GM19397 (cell line): ENCODE measurements around the gene DEK.
A peak's percentile ranks its signal among the peaks of the same experiment; 100 is the strongest.
"Not testable (repeated sequence)": the region's sequence is repeated elsewhere in the genome, so short reads cannot be mapped to it uniquely, and the experiment has no call there.

Experiments
- ATAC-seq: cut with Tn5 transposase; IDR thresholded peaks from one replicate; pipeline ENCODE4 v1.9.1; 2021; ENCODE audit warnings: mild to moderate bottlenecking, moderate library complexity; ENCODE audit not compliant: unreplicated experiment

DEK gene

DNA sequence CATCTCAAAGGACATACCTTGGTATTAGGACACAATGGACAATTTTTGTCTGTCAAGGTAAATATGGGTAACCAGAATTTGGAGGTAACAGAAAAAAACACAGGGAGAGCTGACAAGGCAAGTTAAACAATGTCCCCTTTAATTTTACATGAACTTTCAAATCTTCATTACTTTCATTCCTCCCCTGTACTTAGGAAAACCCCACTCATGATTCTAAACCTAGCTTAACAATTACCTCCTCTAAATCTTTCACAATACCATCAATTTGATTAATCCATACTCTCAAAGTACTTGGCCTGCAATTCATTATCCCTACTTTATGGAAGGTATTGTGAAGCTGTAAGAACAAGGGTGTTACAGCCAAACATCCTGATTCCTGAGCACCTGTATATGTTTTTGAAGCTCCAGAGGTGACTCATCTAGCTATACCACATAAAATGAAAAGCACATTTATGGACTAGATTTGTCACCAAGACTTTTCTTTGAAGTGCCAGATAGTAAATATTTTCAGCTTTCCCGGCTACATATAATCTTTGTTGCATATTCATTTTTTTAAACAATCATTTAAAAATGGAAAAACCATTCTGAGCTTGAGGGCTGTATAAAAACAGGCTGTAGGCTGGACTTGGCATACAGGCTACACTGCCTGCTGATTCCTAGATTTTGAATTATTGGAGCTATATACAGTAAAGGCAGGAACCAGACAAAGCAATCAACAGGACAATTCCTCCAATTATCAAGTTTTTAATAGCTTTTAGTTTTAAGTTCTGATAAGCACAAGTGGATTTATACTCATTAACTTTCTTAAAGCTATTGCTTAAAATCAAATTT, 22.9 kb downstream of the DEK start:
- ATAC-seq: no peak

- ATAC-seq: no peak
These were observed 24.1 kb downstream of the DEK start for GRCh38 chr6:18240230-18240629.

DNA sequence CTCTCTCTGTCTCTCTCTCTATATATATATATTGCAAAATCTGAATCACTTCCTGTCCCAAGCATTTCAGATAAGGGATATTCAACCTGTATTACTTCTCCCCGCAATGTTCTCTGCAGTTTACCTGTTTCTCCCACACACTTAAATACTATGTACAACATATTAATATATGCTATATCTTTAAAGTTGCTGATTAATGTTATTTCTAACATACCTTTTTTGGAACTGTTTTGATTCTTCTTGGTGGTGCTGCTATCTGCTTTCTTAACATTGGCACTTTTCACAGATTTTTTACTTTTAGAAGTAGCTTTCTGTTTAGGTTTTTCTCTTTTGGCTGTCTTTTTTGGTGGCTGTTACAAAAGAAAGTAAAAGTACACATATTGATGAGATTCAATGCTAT, 27.2 kb downstream of the DEK start:
- ATAC-seq: no peak

GRCh38 chr6:18235524-18235923, 28.8 kb downstream of the DEK start:
- no peak for ATAC-seq

DNA sequence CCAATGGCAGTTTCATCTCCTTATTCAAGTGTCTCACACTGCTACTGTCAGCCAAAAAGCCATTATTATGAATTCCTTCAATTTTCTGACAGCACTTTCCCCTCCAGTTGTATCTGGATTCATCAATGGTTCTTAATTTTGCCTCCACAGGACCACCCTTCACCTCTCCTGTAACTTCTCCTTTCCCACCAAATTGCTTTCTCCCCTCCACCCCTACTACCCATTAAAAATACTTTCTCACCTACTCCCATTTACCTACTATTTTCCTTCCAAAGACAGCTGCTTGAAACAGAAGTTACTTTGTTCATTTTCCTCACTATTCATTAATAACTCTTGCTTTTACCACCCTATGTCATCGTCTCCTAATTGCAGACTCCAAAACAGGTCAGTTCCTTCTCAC, 29.8 kb downstream of the DEK start:
- no peak for ATAC-seq

DNA sequence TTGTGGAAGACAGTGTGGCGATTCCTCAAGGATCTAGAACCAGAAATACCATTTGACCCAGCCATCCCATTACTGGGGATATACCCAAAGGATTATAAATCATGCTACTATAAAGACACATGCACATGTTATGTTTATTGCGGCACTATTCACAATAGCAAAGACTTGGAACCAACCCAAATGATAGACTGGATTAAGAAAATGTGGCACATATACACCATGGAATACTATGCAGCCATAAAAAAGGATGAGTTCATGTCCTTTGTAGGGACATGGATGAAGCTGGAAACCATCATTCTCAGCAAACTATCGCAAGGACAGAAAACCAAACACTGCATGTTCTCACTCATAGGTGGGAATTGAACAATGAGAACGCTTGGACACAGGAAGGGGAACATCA, 30.6 kb downstream of the DEK start:
- not testable (repeated sequence) for ATAC-seq

DNA sequence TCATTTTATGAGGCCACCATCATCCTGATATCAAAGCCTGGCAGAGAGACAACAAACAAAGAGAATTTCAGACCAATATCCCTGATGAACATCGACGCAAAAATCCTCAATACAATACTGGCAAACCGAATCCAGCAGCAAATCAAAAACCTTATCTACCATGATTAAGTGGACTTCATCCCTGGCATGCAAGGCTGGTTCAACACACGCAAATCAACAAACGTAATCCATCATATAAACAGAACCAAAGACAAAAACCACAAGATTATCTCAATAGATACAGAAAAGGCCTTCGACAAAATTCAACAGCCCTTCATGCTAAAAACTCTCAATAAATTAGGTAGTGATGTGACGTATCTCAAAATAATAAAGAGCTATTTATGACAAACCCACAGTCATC, 32.5 kb downstream of the DEK start:
- ATAC-seq: not testable (repeated sequence)

GRCh38 chr6:18228590-18228989, 35.7 kb downstream of the DEK start:
- not testable (repeated sequence) for ATAC-seq

- not testable (repeated sequence) for ATAC-seq
These were observed 37.2 kb downstream of the DEK start for GRCh38 chr6:18227166-18227565.

DNA sequence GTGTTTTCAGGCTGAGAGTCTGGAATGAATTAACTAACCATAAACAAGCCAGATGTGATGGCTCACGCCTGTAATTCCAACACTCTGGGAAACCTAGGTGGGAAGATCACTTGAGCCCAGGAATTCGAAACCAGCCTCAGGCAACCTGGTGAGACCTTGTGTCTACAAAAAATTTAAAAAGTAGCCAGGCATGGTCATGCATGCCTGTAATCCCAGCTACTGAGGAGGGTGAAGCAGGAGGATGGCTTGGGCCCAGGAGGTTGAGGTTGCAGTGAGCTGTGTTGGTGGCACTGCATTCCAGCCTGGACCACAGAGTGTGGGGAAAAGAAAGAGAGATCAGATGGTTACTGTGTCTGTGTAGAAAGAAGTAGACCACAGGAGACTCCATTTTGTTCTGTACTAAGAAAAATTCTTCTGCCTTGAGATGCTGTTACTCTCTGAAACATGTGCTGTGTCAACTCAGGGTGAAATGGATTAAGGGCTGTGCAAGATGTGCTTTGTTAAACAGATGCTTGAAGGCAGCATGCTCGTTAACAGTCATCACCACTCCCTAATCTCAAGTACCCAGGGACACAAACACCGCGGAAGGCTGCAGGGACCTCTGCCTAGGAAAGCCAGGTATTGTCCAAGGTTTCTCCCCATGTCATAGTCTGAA, 37.8 kb downstream of the DEK start:
- ATAC-seq: not testable (repeated sequence)

DNA sequence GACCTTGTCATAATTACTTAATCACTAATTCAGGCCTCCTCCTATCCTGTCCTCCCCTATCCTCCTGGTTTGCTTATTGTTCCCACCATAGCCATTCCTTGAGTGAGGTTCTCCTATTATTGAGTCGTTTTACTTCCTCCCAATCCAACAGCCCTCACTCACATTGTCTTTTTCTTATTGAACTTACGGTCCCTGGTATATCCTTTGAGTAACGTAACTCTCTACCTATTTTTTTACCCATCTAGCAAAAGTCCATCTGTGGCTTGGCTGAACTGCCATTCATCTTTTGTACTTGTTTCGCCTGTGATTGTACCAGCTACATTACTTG, 43.1 kb downstream of the DEK start:
- no peak for ATAC-seq

DNA sequence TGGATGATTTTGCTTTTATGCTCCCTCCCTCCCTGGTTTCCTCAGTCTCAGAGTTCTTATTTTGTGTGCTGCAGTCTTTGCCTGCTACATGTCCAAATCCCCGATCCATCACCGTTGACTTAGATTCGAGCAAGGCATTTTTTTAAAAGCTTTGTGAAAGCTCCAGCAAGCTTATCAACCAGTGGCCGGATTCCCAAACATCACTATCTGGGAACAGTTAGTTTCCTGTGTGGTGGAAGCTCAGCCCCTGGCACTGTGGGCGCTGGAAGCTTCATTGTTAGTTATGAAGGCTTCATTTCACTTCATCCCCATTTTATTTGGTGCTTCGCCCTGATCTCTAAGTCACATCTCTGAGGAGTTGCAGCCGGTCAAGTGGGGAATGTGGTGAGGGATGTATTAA, 44.7 kb downstream of the DEK start:
- ATAC-seq: no peak

DNA sequence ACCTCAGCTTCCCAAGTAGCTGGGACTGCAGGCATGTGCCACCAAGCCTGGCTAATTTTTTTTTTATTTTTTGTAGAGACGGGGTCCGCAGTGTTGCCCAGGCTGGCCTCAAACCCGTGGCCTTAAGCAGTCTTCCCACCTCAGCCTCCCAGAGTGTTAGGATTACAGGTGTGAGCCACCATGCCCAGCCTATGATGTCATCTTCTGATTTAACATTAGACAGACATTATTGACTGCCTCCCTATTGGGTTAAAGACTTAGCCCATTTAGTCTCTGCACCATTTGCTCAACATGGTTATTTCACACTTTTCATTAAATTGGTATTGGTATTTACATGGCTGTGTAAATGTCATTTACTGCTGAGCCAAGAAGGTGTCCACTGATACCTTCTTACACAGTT, 46.1 kb downstream of the DEK start:
- ATAC-seq: no peak

DNA sequence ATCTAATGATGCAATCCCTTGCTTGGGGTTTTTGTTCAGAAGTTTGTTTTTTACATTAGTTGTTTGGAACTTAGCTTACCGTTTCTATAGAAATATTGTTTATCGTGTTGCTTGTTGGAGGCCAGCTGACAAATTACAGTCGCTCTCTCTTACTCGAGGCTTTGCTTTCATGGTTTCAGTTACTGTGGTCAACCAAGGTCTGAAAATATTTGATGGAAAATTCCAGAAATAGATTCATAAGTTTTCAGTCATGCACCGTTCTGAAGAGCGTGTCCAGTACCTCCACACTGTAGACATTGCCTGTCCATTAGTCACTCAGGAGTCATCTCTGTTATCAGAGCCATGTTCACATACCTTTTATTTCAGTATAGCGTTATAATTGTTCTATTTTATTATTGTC, 47.9 kb downstream of the DEK start:
- no peak for ATAC-seq

- no peak for ATAC-seq
These were observed 48.9 kb downstream of the DEK start for GRCh38 chr6:18215436-18215835.

- no peak for ATAC-seq
These were observed 50.3 kb downstream of the DEK start for GRCh38 chr6:18214003-18214402.

- ATAC-seq: no peak
These were observed 50.9 kb downstream of the DEK start for GRCh38 chr6:18213439-18213838.

- ATAC-seq: no peak
These were observed 52.1 kb downstream of the DEK start for GRCh38 chr6:18212231-18212630.

DNA sequence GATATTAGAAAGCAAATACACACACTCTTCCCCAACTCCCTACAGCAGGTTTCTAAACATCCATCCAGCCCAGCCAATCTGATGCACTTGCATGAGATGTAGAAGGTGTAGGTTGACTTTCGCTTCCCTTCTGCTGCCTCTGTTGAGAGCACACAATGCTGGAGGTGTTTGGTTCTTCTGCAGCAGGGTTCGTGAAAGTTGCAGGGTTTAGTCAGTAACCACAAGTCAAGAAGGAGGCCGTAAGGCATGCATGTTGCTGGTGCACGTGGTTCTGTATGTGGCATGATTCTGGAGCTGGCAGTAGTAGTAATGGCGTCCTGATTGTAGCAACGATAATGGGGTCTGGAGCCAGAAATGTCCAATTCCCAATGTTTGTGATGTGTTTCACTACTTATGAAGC, 53.0 kb downstream of the DEK start:
- peak; percentile 92 for ATAC-seq

GRCh38 chr6:18210707-18211106, 53.6 kb downstream of the DEK start:
- ATAC-seq: no peak

DNA sequence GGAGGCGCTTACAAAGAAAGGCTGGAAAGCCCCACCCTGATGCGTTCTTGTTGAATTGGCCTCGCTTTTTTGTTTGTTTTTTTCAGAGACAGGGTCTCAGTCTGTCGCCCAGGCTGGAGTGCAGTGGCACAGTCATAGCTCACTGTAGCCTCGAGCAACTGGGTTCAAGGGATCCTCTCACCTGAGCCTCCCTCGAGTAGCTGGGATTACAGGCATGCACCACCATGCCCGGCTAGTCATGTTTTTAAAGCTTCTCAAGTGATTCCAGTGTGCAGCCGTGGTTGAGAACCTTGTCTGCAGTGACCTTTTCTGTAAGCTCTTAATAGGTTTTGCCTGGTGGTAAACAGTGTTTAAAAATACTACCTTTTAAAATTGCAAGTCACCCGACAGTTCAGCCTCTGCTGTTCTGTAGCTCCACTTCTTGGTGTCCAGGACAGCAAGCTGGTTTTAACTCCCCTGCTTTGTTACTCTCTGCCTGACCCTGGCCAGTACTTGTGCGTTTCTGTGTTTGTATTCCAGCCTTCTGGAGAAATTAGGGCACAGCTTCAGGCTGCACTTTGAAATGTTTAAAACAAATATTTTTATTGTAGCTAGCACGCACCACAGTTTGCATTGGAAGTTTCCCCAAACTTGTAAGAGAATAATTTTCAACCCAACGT, 54.7 kb downstream of the DEK start:
- ATAC-seq: no peak

GRCh38 chr6:18208778-18209177, 55.6 kb downstream of the DEK start:
- not testable (repeated sequence) for ATAC-seq
